GM12892 (cell line): Measurements from ENCODE around the gene LITAF.

ENCODE experiments used
- POLR2A ChIP-seq: IDR thresholded peaks from 2 replicates; pipeline ENCODE4 v1.6.1; 2011; ENCODE audit warnings: low read depth, low read length, control low read depth
- POLR2AphosphoS5 ChIP-seq: IDR thresholded peaks from 2 replicates; pipeline ENCODE4 v1.6.1; 2011; ENCODE audit warnings: low read depth, low read length, control low read depth

- TF ChIP-seq POLR2A (no peak), POLR2AphosphoS5 (no peak)
These were observed 52.5 kb downstream of the LITAF start for GRCh38 chr16:11534262-11534661.
